GM06990 (cell line): ENCODE results near the gene ROBO1.

Source experiments
- DNase-seq: peaks from one replicate; pipeline ENCODE4 v3.0.0-alpha.2; 2011; ENCODE audit not compliant: insufficient read length; ENCODE audit errors: extremely low read depth
- H3K27me3 ChIP-seq: replicated peaks from 2 replicates; pipeline ENCODE4 v1.6.0; 2011; ENCODE audit warnings: low read length; ENCODE audit not compliant: control insufficient read depth, insufficient read depth
- H3K36me3 ChIP-seq: 2 replicates; pipeline ENCODE4 v1.5.1; 2011; ENCODE audit warnings: low read length; ENCODE audit not compliant: control insufficient read depth, insufficient read depth
- H3K4me3 ChIP-seq: replicated peaks from 2 replicates; pipeline ENCODE4 v1.5.1; 2011; ENCODE audit warnings: low read depth, mild to moderate bottlenecking, control low read depth, low read length
- CTCF ChIP-seq: IDR thresholded peaks from 2 replicates; pipeline ENCODE4 v1.5.1; 2011; ENCODE audit warnings: low read length, control low read depth, mild to moderate bottlenecking, inconsistent platforms; ENCODE audit not compliant: insufficient read depth, poor library complexity, severe bottlenecking

Gene ROBO1

GRCh38 chr3:79672075-79672474 is 95.7 kb downstream of the ROBO1 start:
- DNase-seq: no peak
- no peak for TF ChIP-seq CTCF
- Histone ChIP-seq H3K4me3 (no peak overlapping the region), H3K27me3 (no peaks in the 10 kb centered on the region), H3K36me3 (no peaks in the 10 kb centered on the region)

- Histone ChIP-seq H3K4me3 (no peak overlapping the region), H3K36me3 (no peaks in the 10 kb centered on the region), H3K27me3 (no peaks in the 10 kb centered on the region)
- DNase-seq: no peak
- no peak for TF ChIP-seq CTCF
These were observed 97.6 kb downstream of the ROBO1 start for GRCh38 chr3:79670178-79670577.

- no peak for TF ChIP-seq CTCF
- no peaks in the 10 kb centered on the region for H3K27me3 ChIP-seq
- H3K4me3 ChIP-seq: no peak overlapping the region
- no peak for DNase-seq
- H3K36me3 ChIP-seq: no peaks in the 10 kb centered on the region
These were observed 103.3 kb downstream of the ROBO1 start for GRCh38 chr3:79664455-79664854.

GRCh38 chr3:79661896-79662295 is 105.9 kb downstream of the ROBO1 start:
- Histone ChIP-seq H3K36me3 (no peaks in the 10 kb centered on the region), H3K27me3 (no peaks in the 10 kb centered on the region), H3K4me3 (no peak overlapping the region)
- no peak for TF ChIP-seq CTCF
- DNase-seq: no peak

GRCh38 chr3:79657076-79657475 is 110.7 kb downstream of the ROBO1 start:
- Histone ChIP-seq H3K4me3 (no peak overlapping the region), H3K36me3 (no peaks in the 10 kb centered on the region), H3K27me3 (no peaks in the 10 kb centered on the region)
- TF ChIP-seq CTCF: no peak
- no peak for DNase-seq

GRCh38 chr3:79654019-79654418 is 113.8 kb downstream of the ROBO1 start:
- no peak for TF ChIP-seq CTCF
- Histone ChIP-seq H3K4me3 (no peak overlapping the region), H3K36me3 (no peaks in the 10 kb centered on the region), H3K27me3 (no peaks in the 10 kb centered on the region)
- no peak for DNase-seq
